GM20431 (cell line): ENCODE measurements around the gene ZSCAN5B.
"Not testable (repeated sequence)": the region's sequence is repeated elsewhere in the genome, so short reads cannot be mapped to it uniquely, and the experiment has no call there.

Experiments used
- in situ Hi-C: fragments of 300-500 bp; cut with MseI, MboI; formaldehyde crosslinking; loops from one replicate; pipeline ENCODE4 v1.15.0; 2020; ENCODE audit warnings: low sequenced_read_pairs; ENCODE audit not compliant: unreplicated experiment

Gene ZSCAN5B

GRCh38 chr19:56197646-56198045 lies at the start of gene ZSCAN5B:
Gene ZSCAN5B (minus strand): TSS chr19:56197783. CDS start chr19:56193052, 4,731 bp downstream.
- in situ Hi-C loops, result not testable (repeated sequence)

DNA sequence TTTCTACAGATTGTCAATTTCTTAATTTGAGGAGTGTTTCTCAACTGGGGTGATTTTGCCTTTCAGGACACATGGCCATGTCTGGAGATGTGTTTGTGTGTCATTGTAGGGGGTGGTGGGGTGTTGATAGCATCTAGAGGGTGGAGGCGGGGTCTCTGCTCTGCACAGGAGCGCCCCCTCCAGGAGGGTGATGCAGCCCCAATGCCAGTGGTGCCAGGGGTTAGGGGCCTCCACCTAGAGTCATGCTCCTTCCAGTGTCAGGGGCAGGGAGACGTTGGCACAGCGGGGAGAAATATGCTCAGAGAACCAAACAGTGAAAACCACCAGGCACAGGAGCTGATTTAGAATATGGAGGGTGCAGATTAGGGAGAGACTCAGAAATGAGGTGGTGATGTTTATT lies 48.2 kb upstream of the ZSCAN5B start:
- in situ Hi-C loops, result not testable (repeated sequence)

DNA sequence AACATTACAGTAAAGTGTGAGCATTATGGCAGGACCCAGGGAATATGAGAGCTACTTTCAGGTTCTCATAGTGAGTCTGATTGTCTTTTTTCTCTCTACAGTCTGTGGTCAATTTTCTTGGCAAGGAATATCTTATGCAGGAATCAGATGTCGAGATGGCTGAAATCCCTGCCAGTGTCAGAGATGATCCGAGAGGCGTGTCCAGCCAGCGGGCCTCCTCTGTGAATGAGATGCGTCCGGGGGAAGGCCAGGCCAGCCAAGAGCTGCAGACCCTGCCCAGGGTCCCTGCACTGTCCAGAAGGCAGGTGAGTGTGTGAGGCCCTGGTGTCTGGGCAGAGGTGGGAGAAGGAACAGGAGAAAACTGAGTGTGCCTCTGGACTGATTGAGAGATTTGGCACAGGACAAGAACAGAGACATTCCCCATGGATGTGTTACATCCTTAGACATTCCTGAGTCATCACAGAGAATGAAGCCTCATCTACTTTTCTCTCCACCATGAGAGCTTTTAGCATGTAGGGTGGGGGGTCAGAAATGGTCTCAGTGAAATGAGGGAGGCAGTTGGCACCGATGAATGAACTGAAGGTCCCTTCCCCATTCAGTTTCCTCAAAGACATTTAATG lies 47.6 kb upstream of the ZSCAN5B start:
- in situ Hi-C loops, result no loop called here

GRCh38 chr19:56223481-56223880 lies 25.9 kb upstream of the ZSCAN5B start:
- in situ Hi-C loops, result no loop called here

DNA sequence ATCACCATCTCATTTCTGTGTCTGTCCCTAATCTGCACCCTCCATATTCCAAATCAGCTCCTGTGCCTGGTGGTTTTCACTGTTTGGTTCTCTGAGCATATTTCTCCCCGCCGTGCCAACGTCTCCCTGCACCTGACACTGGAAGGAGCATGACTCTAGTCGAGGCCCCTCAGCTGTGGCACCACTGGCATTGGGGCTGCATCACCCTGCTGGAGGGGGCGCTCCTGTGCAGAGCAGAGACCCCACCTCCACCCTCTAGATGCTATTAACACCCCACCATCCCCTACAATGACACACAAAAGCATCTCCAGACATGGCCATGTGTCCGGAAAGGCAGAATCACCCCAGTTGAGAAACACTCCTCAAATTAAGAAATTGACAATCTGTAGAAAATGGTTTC lies 25.3 kb upstream of the ZSCAN5B start:
- in situ Hi-C loops, result no loop called here

DNA sequence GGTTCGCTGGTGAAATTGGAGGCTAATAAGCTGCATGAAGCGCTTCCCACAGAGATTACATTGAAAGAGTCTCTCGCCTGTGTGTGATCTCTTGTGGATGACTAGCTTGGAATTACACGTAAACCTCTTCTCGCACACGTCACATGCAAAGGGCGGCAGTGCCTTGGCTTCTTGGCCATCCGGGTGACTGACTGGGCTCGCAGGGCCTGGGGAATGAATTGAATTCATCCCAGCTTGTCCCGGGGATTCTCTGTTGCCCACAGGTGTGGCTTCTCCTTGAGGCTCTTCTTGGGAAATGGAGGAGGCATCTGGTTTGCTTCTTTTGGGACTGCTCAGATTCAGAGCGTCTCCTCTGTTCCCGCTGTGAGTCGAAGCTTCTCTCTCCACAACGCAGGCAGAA lies 24.3 kb upstream of the ZSCAN5B start:
- in situ Hi-C loops, result no loop called here

- in situ Hi-C loops, result not testable (repeated sequence)
Observed at GRCh38 chr19:56221442-56221841, 23.9 kb upstream of the ZSCAN5B start.

- in situ Hi-C loops, result no loop called here
Observed at GRCh38 chr19:56218961-56219360, 21.4 kb upstream of the ZSCAN5B start.

DNA sequence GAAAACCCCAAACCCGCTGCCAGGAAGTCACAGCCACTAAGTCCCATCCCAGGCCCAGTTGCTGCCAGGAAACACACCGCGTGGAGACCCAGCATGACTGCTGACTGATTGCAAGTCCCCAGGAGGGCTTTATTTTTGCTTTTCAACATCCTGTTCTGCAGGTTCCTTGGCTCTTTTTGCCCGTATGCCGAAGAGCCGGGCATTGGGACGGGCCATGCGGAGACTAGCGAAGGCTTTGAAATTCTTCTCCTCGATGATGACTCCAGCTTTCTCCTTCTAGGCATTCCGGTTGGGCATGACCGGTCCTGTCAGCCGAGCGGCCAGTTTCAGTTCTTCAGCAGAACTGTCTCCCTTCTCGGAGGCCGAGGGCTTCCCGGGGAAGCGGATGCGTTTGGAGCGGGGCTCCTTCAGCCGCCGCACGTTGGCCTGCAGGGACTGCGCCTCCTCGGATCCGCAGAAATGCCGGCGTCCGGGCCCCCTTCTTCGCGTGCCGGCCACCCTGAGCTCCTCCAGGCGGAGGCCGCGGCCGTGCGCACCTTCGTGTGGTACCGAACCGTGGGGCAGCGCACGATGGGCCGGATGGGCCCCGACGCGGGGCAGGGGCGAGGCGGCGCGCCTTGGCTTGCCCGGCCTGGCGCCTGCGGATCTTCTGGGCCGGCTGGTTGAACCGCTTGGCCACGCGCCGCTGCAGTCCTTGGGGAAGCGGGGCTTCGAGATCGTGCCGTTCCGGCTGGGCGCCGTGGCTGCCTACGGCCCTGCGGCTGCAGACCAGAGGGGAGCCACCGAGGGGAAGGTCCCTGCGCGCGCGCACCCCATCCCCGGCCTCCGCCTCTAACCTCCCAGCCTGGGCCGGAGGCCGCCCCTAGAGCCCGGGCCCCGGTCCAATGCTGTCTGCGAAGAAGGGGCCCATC lies 19.7 kb upstream of the ZSCAN5B start:
- in situ Hi-C loops, result no loop called here

DNA sequence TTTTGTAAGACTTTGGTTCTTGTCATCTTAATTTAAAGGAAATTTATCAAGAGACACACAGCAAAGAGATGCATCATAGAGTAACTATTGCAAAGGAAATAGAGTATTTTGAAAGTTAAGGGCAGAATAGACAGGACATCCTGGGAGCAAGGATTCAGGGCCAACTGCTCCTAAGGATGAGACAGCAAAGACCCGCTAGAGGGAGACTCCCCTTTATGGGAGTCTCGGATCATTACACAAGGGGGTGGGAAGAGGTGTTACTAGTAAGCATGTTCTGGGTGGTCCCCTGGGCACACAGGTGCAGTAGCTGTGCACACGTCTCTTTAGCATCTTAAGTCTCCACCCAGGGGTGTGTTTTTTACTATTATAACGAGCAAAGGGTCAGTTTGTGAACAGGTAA lies 14.1 kb upstream of the ZSCAN5B start:
- in situ Hi-C loops, result no loop called here

DNA sequence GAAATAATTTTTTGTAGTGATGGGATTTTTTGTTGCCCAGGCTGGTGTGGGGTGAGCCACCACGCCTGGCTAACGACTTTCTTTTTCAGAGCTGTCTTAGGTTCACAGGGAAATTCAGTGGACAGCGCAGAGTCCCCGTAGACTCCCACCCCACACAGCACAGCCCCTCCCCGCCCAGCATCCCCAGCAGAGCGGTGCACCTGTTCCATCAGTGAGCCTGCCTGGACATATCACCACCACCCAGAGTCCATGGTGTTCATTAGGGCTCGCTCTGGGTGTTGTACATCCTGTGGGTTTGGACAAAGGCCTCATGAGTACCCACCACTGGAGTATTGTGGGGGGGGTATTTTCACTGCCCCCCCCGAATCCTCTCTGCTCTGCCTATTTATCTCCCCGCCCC lies 12.5 kb upstream of the ZSCAN5B start:
- in situ Hi-C loops, result not testable (repeated sequence)

GRCh38 chr19:56209091-56209490 lies 11.5 kb upstream of the ZSCAN5B start:
- in situ Hi-C loops, result no loop called here

DNA sequence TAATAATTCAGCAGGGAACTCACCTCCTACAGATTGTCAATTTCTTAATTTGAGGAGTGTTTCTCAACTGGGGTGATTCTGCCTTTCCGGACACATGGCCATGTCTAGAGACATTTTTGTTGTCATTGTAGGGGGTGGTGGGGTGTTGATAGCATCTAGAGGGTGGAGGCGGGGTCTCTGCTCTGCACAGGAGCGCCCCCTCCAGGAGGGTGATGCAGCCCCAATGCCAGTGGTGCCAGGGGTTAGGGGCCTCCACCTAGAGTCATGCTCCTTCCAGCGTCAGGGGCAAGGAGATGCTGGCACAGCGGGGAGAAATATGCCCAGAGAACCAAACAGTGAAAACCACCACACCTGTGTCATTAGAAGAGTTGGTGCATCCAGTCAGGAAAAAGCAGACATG lies 10.0 kb upstream of the ZSCAN5B start:
- in situ Hi-C loops, result not testable (repeated sequence)

DNA sequence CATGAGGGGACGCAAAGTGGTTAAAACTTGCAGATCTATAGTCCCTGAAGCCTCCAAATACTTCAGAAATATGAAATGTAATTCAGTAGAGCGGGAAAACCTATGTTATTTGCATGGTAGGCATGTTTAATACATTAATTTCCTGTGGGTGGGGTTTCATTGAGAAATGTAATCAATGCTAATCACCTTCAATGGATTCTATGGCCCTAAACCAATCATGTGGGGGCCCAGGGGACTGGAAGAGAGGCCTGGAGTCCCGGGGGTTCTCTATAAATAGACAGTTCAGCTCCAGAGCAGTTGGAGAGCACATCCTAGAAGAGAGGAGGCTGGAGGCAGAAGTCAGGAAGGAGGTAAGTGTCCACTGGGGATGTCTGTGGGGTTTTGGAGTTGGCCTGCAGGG lies 4.4 kb upstream of the ZSCAN5B start, which contains the start of gene ZSCAN5C:
TSS of gene ZSCAN5C (plus strand) at position 301 of the 400 bp plus-strand sequence. CDS start 3,641 bp downstream, outside the sequence.
- in situ Hi-C loops, result no loop called here

GRCh38 chr19:56199687-56200086 lies 2.1 kb upstream of the ZSCAN5B start:
- in situ Hi-C loops, result no loop called here

DNA sequence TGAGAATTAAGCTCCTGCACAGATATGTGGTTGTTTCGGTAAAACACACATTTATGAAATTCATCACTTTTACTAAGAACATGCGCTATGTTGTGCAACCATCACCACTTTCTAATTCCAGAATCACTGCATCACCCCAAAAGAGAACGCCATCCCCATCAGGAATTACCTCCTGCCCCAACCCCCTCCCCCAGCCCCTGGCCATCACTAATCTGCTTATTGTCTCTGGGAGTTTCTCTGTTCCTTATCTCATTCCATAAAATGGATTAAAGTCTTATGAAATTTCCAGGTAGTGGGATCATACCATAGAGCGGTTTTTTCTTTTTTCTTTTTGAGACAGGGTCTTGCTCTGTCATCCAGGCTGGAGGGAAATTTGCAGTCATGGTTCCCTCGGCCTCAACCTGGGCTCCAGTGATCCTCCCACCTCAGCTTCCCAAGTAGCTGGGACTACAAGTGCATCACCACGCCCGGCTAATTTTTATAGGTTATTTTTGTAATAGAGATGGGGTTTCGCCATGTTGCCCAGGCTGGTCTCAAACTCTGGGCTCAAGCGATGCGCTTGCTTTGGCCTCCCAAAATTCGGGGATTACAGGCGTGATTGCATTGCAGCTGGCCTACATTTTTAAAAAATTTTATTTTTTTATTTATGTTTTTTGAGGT lies 3.5 kb downstream of the ZSCAN5B start:
- in situ Hi-C loops, result no loop called here

- in situ Hi-C loops, result no loop called here
Observed at GRCh38 chr19:56191711-56192110, 5.9 kb downstream of the ZSCAN5B start.

GRCh38 chr19:56191115-56191514 lies 6.5 kb downstream of the ZSCAN5B start:
- in situ Hi-C loops, result no loop called here

DNA sequence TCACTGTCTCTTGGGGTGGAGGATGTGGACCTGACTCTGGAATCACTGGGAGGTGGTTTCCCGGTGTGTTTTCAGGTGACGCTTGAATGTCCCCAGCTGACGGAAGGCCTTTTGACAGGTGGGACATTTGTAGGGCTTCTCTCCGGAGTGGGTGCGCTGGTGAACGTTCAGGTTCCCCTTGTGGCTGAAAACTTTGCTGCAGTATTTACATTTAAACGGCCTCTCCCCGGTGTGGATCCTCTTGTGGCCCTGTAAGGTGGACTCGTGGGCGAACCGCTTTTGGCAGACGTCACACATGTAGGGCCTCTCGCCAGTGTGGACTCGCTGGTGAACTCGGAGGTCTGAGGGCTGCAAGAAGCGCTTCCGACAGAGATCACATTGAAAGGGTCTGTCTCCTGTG lies 7.8 kb downstream of the ZSCAN5B start:
- in situ Hi-C loops, result no loop called here

GRCh38 chr19:56177564-56178243 lies 19.9 kb downstream of the ZSCAN5B start:
- in situ Hi-C loops, result no loop called here
